GM12891 (cell line): Measurements from ENCODE around the gene MTREX.

Experiments
- POLR2A ChIP-seq: IDR thresholded peaks from 2 replicates; pipeline ENCODE4 v1.6.1; 2011; ENCODE audit warnings: low read depth, low read length, control low read depth
- POLR2AphosphoS5 ChIP-seq: IDR thresholded peaks from 2 replicates; pipeline ENCODE4 v1.6.1; 2011; ENCODE audit warnings: low read depth, low read length, control low read depth
- POU2F2 ChIP-seq: IDR thresholded peaks from 2 replicates; pipeline ENCODE4 v1.6.1; 2011; ENCODE audit warnings: low read depth, mild to moderate bottlenecking, control low read depth, low read length, moderate library complexity
- TAF1 ChIP-seq: IDR thresholded peaks from 2 replicates; pipeline ENCODE4 v1.6.1; 2011; ENCODE audit warnings: low read depth, low read length, control low read depth

GRCh38 chr5:55344392-55344992 is 36.7 kb downstream of the MTREX start:
- TF ChIP-seq POLR2AphosphoS5, result no peak
- TF ChIP-seq POLR2A, result no peak
- TF ChIP-seq TAF1, result no peak
- TF ChIP-seq POU2F2, result no peak
